Endothelial cell of umbilical vein (primary cell): Measurements from ENCODE around the gene BRF1. TPM values are rescaled to one million over a fixed set of nuclear protein-coding genes. Genes with fewer than 3 reads are reported as not detected.

Experiments used
- BruUV-seq: library from RNA; stranded (reverse); fragments of 400-500 nt; replicated peaks from 2 replicates; lab custom pipeline; 2021; lab: Mats Ljungman, UMichigan
- CTCF ChIA-PET: fragments of 300-600, 350-600 bp; sonication (Branson Sonifier 250); formaldehyde crosslinking; loops from one replicate; lab custom pipeline; 2021; ENCODE audit warnings: antibody characterized with exemption, inconsistent platforms; lab: Charles Lee
- POLR2A ChIA-PET: fragments of 300-600, 350-600 bp; sonication (Branson Sonifier 250); formaldehyde crosslinking; loops from one replicate; lab custom pipeline; 2021; ENCODE audit warnings: antibody characterized with exemption, inconsistent platforms; lab: Charles Lee
- DNase-seq: peaks from one replicate; pipeline ENCODE4 v3.0.0-alpha.2; 2011; ENCODE audit warnings: low read depth, low spot score
- FAIRE-seq: peaks from 2 replicates; lab custom pipeline; 2011; peaks lifted over from hg19 to GRCh38; lab: Jason Lieb, UNC
- H2AFZ ChIP-seq: 2 replicates; pipeline ENCODE4 v1.6.0; 2012; ENCODE audit warnings: low read depth, low read length, control low read depth, inconsistent platforms
- H3K27ac ChIP-seq: 2 replicates; pipeline ENCODE4 v1.5.1; 2011; ENCODE audit warnings: low read depth, mild to moderate bottlenecking, control low read depth, low read length, moderate library complexity; ENCODE audit not compliant: insufficient read depth
- H3K27me3 ChIP-seq, 2 experiments: 2 replicates each; pipeline versions ENCODE4 v1.6.0 to v1.6.1; 2011; ENCODE audit warnings: low read length in 2 of 2, mixed read lengths in 1 of 2; ENCODE audit not compliant: control insufficient read depth in 2 of 2, insufficient read depth in 2 of 2
- H3K36me3 ChIP-seq, 2 experiments: 2 replicates in 1 of 2; 3 replicates in 1 of 2; pipeline ENCODE4 v1.5.1; 2011; ENCODE audit warnings: low read length in 2 of 2, mild to moderate bottlenecking in 1 of 2, moderate library complexity in 1 of 2; ENCODE audit not compliant: control insufficient read depth in 2 of 2, insufficient read depth in 2 of 2; ENCODE audit errors: extremely low read depth in 1 of 2
- H3K4me1 ChIP-seq: 3 replicates; pipeline ENCODE4 v1.5.1; 2011; ENCODE audit warnings: mild to moderate bottlenecking, low read length; ENCODE audit not compliant: control insufficient read depth, insufficient read depth; ENCODE audit errors: extremely low read depth
- H3K4me2 ChIP-seq: 2 replicates; pipeline ENCODE4 v1.6.1; 2011; ENCODE audit warnings: low read length, control low read depth, mixed read lengths; ENCODE audit not compliant: insufficient read depth
- H3K4me3 ChIP-seq, 3 experiments: fragments of 200-600 bp in 1 of 3; sonication (generic), shearing (Covaris generic) in 1 of 3; replicated peaks in 1 of 3; 2 replicates each; pipeline ENCODE4 v1.5.1; 2011 to 2016; ENCODE audit warnings: control low read depth in 3 of 3, low read length in 3 of 3, mild to moderate bottlenecking in 2 of 3, inconsistent platforms in 1 of 3, low read depth in 1 of 3, moderate library complexity in 1 of 3; ENCODE audit not compliant: insufficient read depth in 1 of 3
- H3K79me2 ChIP-seq: 2 replicates; pipeline ENCODE4 v1.6.0; 2012; ENCODE audit warnings: low read length, inconsistent platforms; ENCODE audit not compliant: control insufficient read depth, insufficient read depth
- H3K9ac ChIP-seq: replicated peaks from 2 replicates; pipeline ENCODE3; 2011; ENCODE audit warnings: low read length, control low read depth; ENCODE audit not compliant: insufficient read depth; ENCODE audit errors: extremely low read depth
- H3K9me1 ChIP-seq: replicated peaks from 3 replicates; pipeline ENCODE4 v1.6.0; 2011; ENCODE audit warnings: mild to moderate bottlenecking, low read length; ENCODE audit not compliant: control insufficient read depth, insufficient read depth; ENCODE audit errors: extremely low read depth
- H3K9me3 ChIP-seq: replicated peaks from 2 replicates; pipeline ENCODE4 v1.5.1; 2012; ENCODE audit warnings: low read length, inconsistent platforms; ENCODE audit not compliant: control insufficient read depth, insufficient read depth
- H4K20me1 ChIP-seq: replicated peaks from 2 replicates; pipeline ENCODE3; 2011; ENCODE audit warnings: mild to moderate bottlenecking, low read length; ENCODE audit not compliant: control insufficient read depth, insufficient read depth; ENCODE audit errors: extremely low read depth
- EZH2 ChIP-seq: IDR thresholded peaks from 2 replicates; pipeline ENCODE4 v1.6.1; 2012; ENCODE audit warnings: borderline replicate concordance, low read depth, mild to moderate bottlenecking, moderate library complexity, low read length, inconsistent platforms; ENCODE audit not compliant: severe bottlenecking
- FOS ChIP-seq: IDR thresholded peaks from 2 replicates; pipeline ENCODE4 v1.6.1; 2011; ENCODE audit warnings: mild to moderate bottlenecking, low read length, moderate library complexity, borderline replicate concordance; ENCODE audit not compliant: insufficient read depth
- GATA2 ChIP-seq: IDR thresholded peaks from 2 replicates; pipeline ENCODE4 v1.7.0; 2011; ENCODE audit warnings: low read depth, mild to moderate bottlenecking, moderate library complexity, mixed read lengths, low read length; ENCODE audit not compliant: insufficient read length, insufficient read depth
- JUN ChIP-seq: IDR thresholded peaks from 2 replicates; pipeline ENCODE4 v1.6.1; 2011; ENCODE audit warnings: borderline replicate concordance, low read depth; ENCODE audit not compliant: insufficient read length, insufficient read depth
- MYC ChIP-seq: IDR thresholded peaks from one replicate; pipeline ENCODE4 v1.6.1; 2011; ENCODE audit warnings: mild to moderate bottlenecking, low read depth, low read length
- POLR2A ChIP-seq: IDR thresholded peaks from 2 replicates; pipeline ENCODE4 v1.6.1; 2012; ENCODE audit warnings: low read depth, mild to moderate bottlenecking, control low read depth, low read length
- POLR2AphosphoS5 ChIP-seq: IDR thresholded peaks from 2 replicates; pipeline ENCODE4 v1.6.1; 2012; ENCODE audit warnings: low read depth, mild to moderate bottlenecking, control low read depth, low read length, moderate library complexity; ENCODE audit not compliant: insufficient read depth
- dilution Hi-C: fragments of 300-500 bp; cut with MboI; formaldehyde crosslinking; loops from one replicate; pipeline ENCODE4 v1.15.0; 2019; ENCODE audit warnings: low sequenced_read_pairs; ENCODE audit not compliant: extremely low pct_ligation_motif_present
- intact Hi-C: fragments of 100-400 bp; cut with micrococcal nuclease; formaldehyde crosslinking; loops from one replicate; pipeline ENCODE4 v1.10.0; 2022
- polyA plus RNA-seq, 4 experiments: library from polyadenylated mRNA; depleted of rRNA in 3 of 4; stranded (reverse) in 3 of 4; unstranded in 1 of 4; fragments of >200 nt; gene quantifications; 2 replicates each; pipeline versions ENCODE4 v1.2.1 to v1.2.3, GENCODE V29; 2011 to 2012; ENCODE audit warnings: missing spikeins in 1 of 4
- total RNA-seq: library from RNA; stranded (reverse); gene quantifications from 2 replicates; pipeline ENCODE4 v1.2.3, GENCODE V29; 2021
- TF ChIP-seq, protein P1 (sequence below): IDR thresholded peaks from 2 replicates; pipeline ENCODE4 v1.6.1; 2011; ENCODE audit not compliant: insufficient read depth, insufficient read length
- TF ChIP-seq, protein P2 (sequence below), 2 donors: IDR thresholded peaks; 1 replicate in 1 of 2; 2 replicates in 1 of 2; pipeline ENCODE4 v1.5.1; 2011; ENCODE audit warnings: low read length in 2 of 2, mild to moderate bottlenecking in 2 of 2, moderate library complexity in 2 of 2, control low read depth in 1 of 2, inconsistent platforms in 1 of 2, low read depth in 1 of 2; ENCODE audit not compliant: insufficient read depth in 1 of 2; ENCODE audit errors: extremely low read depth in 1 of 2

Gene BRF1
- total and polyA plus RNA-seq, 2 donors (not counting 3 experiments of a cell fraction or from before 2014, with no cell fraction given), result 19.0 to 47.2 TPM

DNA sequence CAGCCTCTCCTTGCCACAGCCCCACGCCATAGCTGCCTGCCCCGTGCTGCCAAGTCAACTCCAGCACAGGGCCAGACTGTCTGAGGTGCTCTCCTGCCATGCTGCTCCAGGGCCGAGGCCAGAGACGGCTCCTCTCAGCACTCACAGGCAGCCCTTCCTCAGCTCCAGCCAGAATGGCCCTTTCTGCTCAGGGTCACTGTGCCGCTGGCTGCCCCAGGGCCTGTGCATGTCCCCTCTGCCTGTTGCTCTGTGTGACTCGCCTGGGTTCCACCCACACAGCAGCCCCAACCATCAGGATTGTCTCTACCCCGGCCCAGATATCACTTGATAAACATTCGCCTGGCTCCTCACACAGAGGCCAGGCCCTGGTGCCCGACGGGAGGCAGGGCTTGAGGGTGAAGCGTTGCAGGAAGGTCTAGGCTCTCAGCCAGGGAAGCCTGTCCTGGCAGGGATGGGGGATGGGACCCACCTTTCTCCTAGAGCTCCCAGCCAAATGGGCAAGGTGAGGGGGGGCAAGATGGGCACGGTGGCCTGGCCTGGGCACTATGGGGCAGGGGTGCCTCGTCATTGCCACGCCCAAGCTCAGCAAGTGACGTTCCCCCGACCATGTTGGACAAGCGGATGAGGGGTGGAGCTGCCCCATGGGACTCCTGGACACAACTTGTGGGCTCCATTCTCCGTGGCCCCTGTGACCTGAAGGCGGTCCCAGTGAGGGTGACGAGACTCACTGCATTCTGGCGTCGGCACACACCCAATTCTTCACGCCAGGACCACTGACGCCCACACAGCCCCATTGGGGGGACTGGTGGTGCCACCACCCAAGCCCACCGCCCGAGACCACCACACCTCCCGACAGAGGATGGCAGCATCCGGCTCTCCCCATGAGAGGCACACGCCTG is 79.9 kb downstream of the BRF1 start:
- ChIA-PET CTCF (interaction anchor here (0.6 kb wide), 1 partner anchor 21 kb away, joined by 3 read pairs; no protein-coding TSS in a partner anchor), POLR2A (no interaction called here)
- no peaks in the 10 kb centered on the region for H3K9me3 ChIP-seq
- intact Hi-C loops, result no loop called here
- H4K20me1 ChIP-seq, result no peaks in the 10 kb centered on the region
- H3K79me2 ChIP-seq, result no peaks in the 10 kb centered on the region
- H3K27me3 ChIP-seq, result no peaks in the 10 kb centered on the region
- H3K36me3 ChIP-seq, result peaks cover 0 to 26% of the 10 kb centered on the region in 2 experiments
- no peaks in the 10 kb centered on the region for H3K4me1 ChIP-seq
- no peak overlapping the region for H3K4me3 ChIP-seq
- FAIRE-seq (no peak), DNase-seq (no peak)
- no peak overlapping the region for H3K9ac ChIP-seq
- no TSS peak for BruUV-seq
- TF ChIP-seq EZH2, result no peak
- TF ChIP-seq GATA2, result no peak
- no peak for TF ChIP-seq JUN
- no peak for TF ChIP-seq POLR2AphosphoS5
- no peak for TF ChIP-seq MYC
- no peak for TF ChIP-seq FOS
- no peak for TF ChIP-seq POLR2A
- TF ChIP-seq, protein P1, sequence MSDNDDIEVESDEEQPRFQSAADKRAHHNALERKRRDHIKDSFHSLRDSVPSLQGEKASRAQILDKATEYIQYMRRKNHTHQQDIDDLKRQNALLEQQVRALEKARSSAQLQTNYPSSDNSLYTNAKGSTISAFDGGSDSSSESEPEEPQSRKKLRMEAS, result no peak
- TF ChIP-seq, protein P2, sequence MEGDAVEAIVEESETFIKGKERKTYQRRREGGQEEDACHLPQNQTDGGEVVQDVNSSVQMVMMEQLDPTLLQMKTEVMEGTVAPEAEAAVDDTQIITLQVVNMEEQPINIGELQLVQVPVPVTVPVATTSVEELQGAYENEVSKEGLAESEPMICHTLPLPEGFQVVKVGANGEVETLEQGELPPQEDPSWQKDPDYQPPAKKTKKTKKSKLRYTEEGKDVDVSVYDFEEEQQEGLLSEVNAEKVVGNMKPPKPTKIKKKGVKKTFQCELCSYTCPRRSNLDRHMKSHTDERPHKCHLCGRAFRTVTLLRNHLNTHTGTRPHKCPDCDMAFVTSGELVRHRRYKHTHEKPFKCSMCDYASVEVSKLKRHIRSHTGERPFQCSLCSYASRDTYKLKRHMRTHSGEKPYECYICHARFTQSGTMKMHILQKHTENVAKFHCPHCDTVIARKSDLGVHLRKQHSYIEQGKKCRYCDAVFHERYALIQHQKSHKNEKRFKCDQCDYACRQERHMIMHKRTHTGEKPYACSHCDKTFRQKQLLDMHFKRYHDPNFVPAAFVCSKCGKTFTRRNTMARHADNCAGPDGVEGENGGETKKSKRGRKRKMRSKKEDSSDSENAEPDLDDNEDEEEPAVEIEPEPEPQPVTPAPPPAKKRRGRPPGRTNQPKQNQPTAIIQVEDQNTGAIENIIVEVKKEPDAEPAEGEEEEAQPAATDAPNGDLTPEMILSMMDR (IDR thresholded peaks at IDR 0.05; ENCODE audit: extremely low read depth in 1 of 2, insufficient read depth in 1 of 2, low read depth in 1 of 2, low read length in 2 of 2), result no peak
- H3K4me2 ChIP-seq, result no peak overlapping the region
- no peaks in the 10 kb centered on the region for H3K9me1 ChIP-seq
- H2AFZ ChIP-seq, result no peak overlapping the region
- H3K27ac ChIP-seq, result no peak overlapping the region
- dilution Hi-C loops, result no loop called here
